GM12878 (cell line): ENCODE measurements around the gene PRSS12. TPM values are rescaled to one million over a fixed set of nuclear protein-coding genes. Genes with fewer than 3 reads are reported as not detected.

Experiments used
- ATAC-seq: fragments of 200-7000 bp; cut with Tn5 transposase; 3 replicates; pipeline ENCODE4 v1.9.1; 2020; ENCODE audit warnings: mild to moderate bottlenecking, moderate library complexity
- BruUV-seq: library from RNA; stranded (reverse); fragments of 400-500 nt; replicated peaks from 2 replicates; lab custom pipeline; 2021; lab: Mats Ljungman, UMichigan
- CTCF ChIA-PET: fragments of 300-600 bp; sonication (Branson Sonifier 250); formaldehyde crosslinking; extraction: SDS; loops from one replicate; lab custom pipeline; 2021; ENCODE audit warnings: inconsistent platforms; lab: Yijun Ruan, JAX
- POLR2A ChIA-PET: fragments of 350-600 bp; formaldehyde crosslinking; extraction: SDS; loops from one replicate; lab custom pipeline; 2021; ENCODE audit warnings: inconsistent platforms; lab: Charles Lee
- RAD21 ChIA-PET: fragments of 300-600 bp; sonication (Branson Sonifier 250); formaldehyde crosslinking; loops from one replicate; lab custom pipeline; 2023; ENCODE audit warnings: antibody characterized with exemption; ENCODE audit not compliant: unreplicated experiment; lab: Charles Lee
- SMC1A ChIA-PET: fragments of 300-600 bp; sonication (Branson Sonifier 250); formaldehyde crosslinking; loops from one replicate; lab custom pipeline; 2023; ENCODE audit not compliant: unreplicated experiment, uncharacterized antibody; lab: Charles Lee
- DNase-seq: peaks from one replicate; pipeline ENCODE4 v3.0.0-alpha.2; 2011; ENCODE audit warnings: low read depth, low spot score
- FAIRE-seq: peaks from 3 replicates; lab custom pipeline; 2011; peaks lifted over from hg19 to GRCh38; lab: Jason Lieb, UNC
- H2AFZ ChIP-seq: 2 replicates; pipeline ENCODE4 v1.6.0; 2011; ENCODE audit warnings: low read depth, low read length, control low read depth; ENCODE audit not compliant: control insufficient read depth
- H3K27ac ChIP-seq: 2 replicates; pipeline ENCODE4 v1.5.1; 2011; ENCODE audit warnings: control low read depth; ENCODE audit not compliant: control insufficient read depth, insufficient read depth
- H3K27me3 ChIP-seq, 2 experiments: replicated peaks in 1 of 2; 2 replicates each; pipeline versions ENCODE4 v1.6.0 to v1.6.1; 2011; ENCODE audit warnings: low read length in 1 of 2; ENCODE audit not compliant: control insufficient read depth in 2 of 2, insufficient read depth in 2 of 2
- H3K36me3 ChIP-seq, 2 experiments: 2 replicates each; pipeline ENCODE4 v1.5.1; 2011; ENCODE audit warnings: low read length in 1 of 2; ENCODE audit not compliant: control insufficient read depth in 2 of 2, insufficient read depth in 2 of 2
- H3K4me1 ChIP-seq: 2 replicates; pipeline ENCODE4 v1.6.1; 2011; ENCODE audit warnings: mild to moderate bottlenecking, low read length, moderate library complexity, mixed read lengths; ENCODE audit not compliant: control insufficient read depth, insufficient read depth
- H3K4me2 ChIP-seq: 2 replicates; pipeline ENCODE4 v1.6.0; 2011; ENCODE audit warnings: control low read depth; ENCODE audit not compliant: control insufficient read depth, insufficient read depth
- H3K4me3 ChIP-seq: fragments of 200-600 bp; sonication (generic); 2 replicates; pipeline ENCODE4 v1.5.1; 2016
- H3K79me2 ChIP-seq: 2 replicates; pipeline ENCODE4 v1.6.0; 2011; ENCODE audit warnings: low read length; ENCODE audit not compliant: control insufficient read depth, insufficient read depth
- H3K9ac ChIP-seq: 2 replicates; pipeline ENCODE4 v1.8.0; 2011; ENCODE audit warnings: low read length, control low read depth, mixed read lengths; ENCODE audit not compliant: control insufficient read depth, insufficient read depth
- H3K9me3 ChIP-seq: replicated peaks from 3 replicates; pipeline ENCODE4 v1.5.1; 2011; ENCODE audit warnings: mild to moderate bottlenecking, low read length; ENCODE audit not compliant: control insufficient read depth, insufficient read depth
- H4K20me1 ChIP-seq: 2 replicates; pipeline ENCODE4 v1.6.0; 2011; ENCODE audit not compliant: control insufficient read depth, insufficient read depth
- HDAC6 ChIP-seq: fragments of 200-600 bp; sonication (generic); IDR thresholded peaks from one replicate; pipeline ENCODE4 v1.8.0; 2017; ENCODE audit warnings: antibody characterized with exemption; ENCODE audit not compliant: unreplicated experiment
- IKZF1 ChIP-seq: fragments of 450-650 bp; conservative IDR thresholded peaks from 2 replicates; pipeline ENCODE4 v1.6.1; 2017; ENCODE audit warnings: antibody characterized with exemption, mild to moderate bottlenecking
- MEF2B ChIP-seq: fragments of 450-650 bp; IDR thresholded peaks from 2 replicates; pipeline ENCODE4 v1.6.1; 2018; ENCODE audit warnings: mild to moderate bottlenecking, moderate library complexity; ENCODE audit not compliant: partially characterized antibody, poor library complexity, severe bottlenecking
- RFX5 ChIP-seq: IDR thresholded peaks from 2 replicates; pipeline ENCODE4 v1.6.1; 2011; ENCODE audit warnings: low read depth, low read length, improper control_type of control experiment
- SIN3A ChIP-seq: IDR thresholded peaks from 2 replicates; pipeline ENCODE4 v1.6.1; 2012; ENCODE audit warnings: low read depth, low read length, improper control_type of control experiment
- SMC3 ChIP-seq: IDR thresholded peaks from 2 replicates; pipeline ENCODE4 v1.6.1; 2011; ENCODE audit warnings: low read length, improper control_type of control experiment, borderline replicate concordance
- TCF7 ChIP-seq: IDR thresholded peaks from 2 replicates; pipeline ENCODE4 v1.6.1; 2014; ENCODE audit warnings: antibody characterized with exemption, borderline replicate concordance
- WGBS: methylation state at CpG from one replicate; pipeline ENCODE4 v1.1.6; 2016; ENCODE audit warnings: low lambda C conversion rate; ENCODE audit not compliant: insufficient replicate concordance, insufficient coverage; ENCODE audit errors: missing lambda C conversion rate; 5-methylcytosine and 5-hydroxymethylcytosine counted together
- in situ Hi-C: fragments of 300-500 bp; cut with MboI; formaldehyde crosslinking; loops from 9 replicates; pipeline ENCODE4 v1.14.3; 2018; ENCODE audit warnings: mixed read lengths
- intact Hi-C: fragments of 100-400 bp; cut with micrococcal nuclease; formaldehyde crosslinking; loops from one replicate; pipeline ENCODE4 v1.14.2; 2022; ENCODE audit not compliant: unreplicated experiment
- polyA plus RNA-seq, 11 experiments: library from polyadenylated mRNA; depleted of rRNA in 4 of 11; unstranded in 6 of 11; stranded (reverse) in 5 of 11; fragments of >200 nt; fragmentation: Nextera tagmentation in 4 of 11; fragmentation: Illumina TruSeq in 1 of 11; extraction: Ambion mirVana in 4 of 11; extraction: Trizol in 1 of 11; gene quantifications; 1 replicate in 1 of 11; 2 replicates in 10 of 11; pipeline versions ENCODE4 v1.2.1 to v1.2.3, GENCODE V29; 2011 to 2016; ENCODE audit warnings: inconsistent platforms in 2 of 11, missing spikeins in 2 of 11, low read depth in 1 of 11
- total RNA-seq, 4 experiments: library from RNA; depleted of rRNA in 3 of 4; stranded (reverse); fragments of >200 nt in 3 of 4; fragmentation: Illumina TruSeq in 1 of 4; extraction: Trizol in 1 of 4; gene quantifications; 2 replicates each; pipeline versions ENCODE4 v1.2.1 to v1.2.3, GENCODE V29; 2013 to 2021
- TF ChIP-seq, protein P1 (sequence below): IDR thresholded peaks from 2 replicates; pipeline ENCODE4 v1.6.1; 2011; ENCODE audit warnings: borderline replicate concordance, low read depth, mild to moderate bottlenecking, moderate library complexity, mixed read lengths, low read length; ENCODE audit not compliant: insufficient read depth; ENCODE audit errors: extremely low read length
- TF ChIP-seq, protein P2 (sequence below): fragments of 450-650 bp; IDR thresholded peaks from 2 replicates; pipeline ENCODE4 v1.6.1; 2017; ENCODE audit warnings: mild to moderate bottlenecking, low read depth, inconsistent platforms; ENCODE audit not compliant: poor library complexity, severe bottlenecking

PRSS12 gene
- total and polyA plus RNA-seq, 10 of the 15 experiments (the other 5 are each of a cell fraction or from before 2014, with no cell fraction given), result 0.04 to 0.34 (median 0.11) TPM; not detected in 2

DNA sequence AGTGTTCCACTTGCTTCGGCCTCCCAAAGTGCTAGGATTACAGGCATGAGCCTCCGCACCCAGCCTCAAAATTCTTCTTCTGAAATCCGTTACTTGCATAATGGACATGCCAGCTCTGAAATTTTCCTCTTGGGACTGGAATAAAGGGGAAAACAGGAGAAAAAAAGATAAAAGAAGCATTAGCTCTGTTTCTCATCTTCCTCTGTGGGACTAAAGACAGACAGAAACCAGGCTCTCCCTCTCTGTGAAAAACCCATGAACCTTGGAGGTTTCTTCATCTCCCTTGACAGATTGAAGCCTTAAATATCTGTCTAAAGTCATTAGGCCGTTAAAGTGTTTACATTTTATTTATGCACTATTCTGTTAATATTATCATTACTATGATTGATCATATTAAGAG is 19.4 kb upstream of the PRSS12 start:
- whole genome bisulfite sequencing, result 32% methylated on average over 4 of the region's 4 CpGs
- in situ Hi-C loops, result no loop called here
- RAD21 ChIA-PET, result no interaction called here
- no peak for ATAC-seq
- TF ChIP-seq RFX5 (no peak), MEF2B (no peak)
- CTCF ChIA-PET, result interaction anchor here (1.2 kb wide), 1 partner anchor 52 kb away, joined by 3 read pairs; no protein-coding TSS in a partner anchor
- DNase-seq, result no peak
- no peak for FAIRE-seq
- Histone ChIP-seq H3K36me3 (no peaks in the 10 kb centered on the region), H4K20me1 (no peaks in the 10 kb centered on the region), H3K4me1 (no peaks in the 10 kb centered on the region), H3K27ac (no peak overlapping the region), H3K79me2 (no peaks in the 10 kb centered on the region), H2AFZ (no peak overlapping the region), H3K4me2 (no peak overlapping the region), H3K4me3 (no peak overlapping the region), H3K9me3 (no peaks in the 10 kb centered on the region), H3K27me3 (no peaks in the 10 kb centered on the region), H3K9ac (no peak overlapping the region)
- POLR2A ChIA-PET, result no interaction called here
- SMC1A ChIA-PET, result no interaction called here
- BruUV-seq, result no TSS peak
- intact Hi-C loops, result no loop called here

DNA sequence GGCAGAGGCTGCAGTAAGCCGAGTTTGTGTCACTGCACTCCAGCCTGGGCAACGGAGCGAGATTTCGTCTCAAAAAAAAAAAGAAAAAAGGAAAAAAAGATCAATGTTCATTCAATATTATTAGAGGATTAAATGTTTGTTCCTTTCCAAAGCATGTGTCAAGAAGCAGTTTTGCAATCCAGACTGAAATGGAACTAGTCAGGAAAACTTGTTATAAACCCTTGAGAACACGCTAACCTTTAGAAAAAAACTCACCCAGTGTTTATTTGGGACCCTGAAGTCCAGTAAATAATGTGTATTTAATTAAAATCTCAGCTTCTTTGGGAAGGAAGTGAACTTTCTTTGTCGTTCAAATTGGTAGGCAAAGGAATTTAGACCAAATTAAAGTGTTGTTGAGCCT is 16.4 kb upstream of the PRSS12 start:
- Histone ChIP-seq H3K36me3 (no peaks in the 10 kb centered on the region), H3K27me3 (no peaks in the 10 kb centered on the region), H3K4me2 (no peak overlapping the region), H3K9me3 (no peaks in the 10 kb centered on the region), H3K4me1 (no peaks in the 10 kb centered on the region), H3K27ac (no peak overlapping the region), H3K9ac (no peak overlapping the region), H4K20me1 (no peaks in the 10 kb centered on the region), H3K79me2 (no peaks in the 10 kb centered on the region), H2AFZ (no peak overlapping the region), H3K4me3 (no peak overlapping the region)
- BruUV-seq, result no TSS peak
- WGBS, result 34% methylated on average over 6 of the region's 6 CpGs
- SMC1A ChIA-PET, result interaction anchor here (0.7 kb wide), 1 partner anchor 522 kb away, joined by 3 read pairs; no protein-coding TSS in a partner anchor
- in situ Hi-C loops (no loop called here), intact Hi-C loops (no loop called here)
- RAD21 ChIA-PET, result interaction anchor here (1.0 kb wide), 2 partner anchors 16 to 55 kb away, joined by 3 read pairs; partner anchors contain the start of gene PRSS12
- CTCF ChIA-PET, result no interaction called here
- FAIRE-seq (no peak), DNase-seq (no peak), ATAC-seq (no peak)
- TF ChIP-seq SIN3A (no peak), HDAC6 (no peak), SMC3 (no peak), TCF7 (no peak), IKZF1 (no peak)
- TF ChIP-seq, protein P1, sequence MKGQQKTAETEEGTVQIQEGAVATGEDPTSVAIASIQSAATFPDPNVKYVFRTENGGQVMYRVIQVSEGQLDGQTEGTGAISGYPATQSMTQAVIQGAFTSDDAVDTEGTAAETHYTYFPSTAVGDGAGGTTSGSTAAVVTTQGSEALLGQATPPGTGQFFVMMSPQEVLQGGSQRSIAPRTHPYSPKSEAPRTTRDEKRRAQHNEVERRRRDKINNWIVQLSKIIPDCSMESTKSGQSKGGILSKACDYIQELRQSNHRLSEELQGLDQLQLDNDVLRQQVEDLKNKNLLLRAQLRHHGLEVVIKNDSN, result no peak
- TF ChIP-seq, protein P2, sequence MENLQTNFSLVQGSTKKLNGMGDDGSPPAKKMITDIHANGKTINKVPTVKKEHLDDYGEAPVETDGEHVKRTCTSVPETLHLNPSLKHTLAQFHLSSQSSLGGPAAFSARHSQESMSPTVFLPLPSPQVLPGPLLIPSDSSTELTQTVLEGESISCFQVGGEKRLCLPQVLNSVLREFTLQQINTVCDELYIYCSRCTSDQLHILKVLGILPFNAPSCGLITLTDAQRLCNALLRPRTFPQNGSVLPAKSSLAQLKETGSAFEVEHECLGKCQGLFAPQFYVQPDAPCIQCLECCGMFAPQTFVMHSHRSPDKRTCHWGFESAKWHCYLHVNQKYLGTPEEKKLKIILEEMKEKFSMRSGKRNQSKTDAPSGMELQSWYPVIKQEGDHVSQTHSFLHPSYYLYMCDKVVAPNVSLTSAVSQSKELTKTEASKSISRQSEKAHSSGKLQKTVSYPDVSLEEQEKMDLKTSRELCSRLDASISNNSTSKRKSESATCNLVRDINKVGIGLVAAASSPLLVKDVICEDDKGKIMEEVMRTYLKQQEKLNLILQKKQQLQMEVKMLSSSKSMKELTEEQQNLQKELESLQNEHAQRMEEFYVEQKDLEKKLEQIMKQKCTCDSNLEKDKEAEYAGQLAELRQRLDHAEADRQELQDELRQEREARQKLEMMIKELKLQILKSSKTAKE, result no peak
- POLR2A ChIA-PET, result no interaction called here
